HS-5 (cell line): ENCODE measurements around the gene ABCA7.
"Not testable (repeated sequence)": the region's sequence is repeated elsewhere in the genome, so short reads cannot be mapped to it uniquely, and the experiment has no call there.

Experiments
- DNase-seq: peaks from one replicate; pipeline ENCODE4 v3.0.0-alpha.2; 2012; ENCODE audit warnings: low read depth

Gene ABCA7

GRCh38 chr19:1105008-1105872, 65.3 kb downstream of the ABCA7 start:
- no peak for DNase-seq

- no peak for DNase-seq
These were observed 66.2 kb downstream of the ABCA7 start for GRCh38 chr19:1105873-1106840.

- DNase-seq = no peak
These were observed 67.1 kb downstream of the ABCA7 start for GRCh38 chr19:1106841-1107660.

GRCh38 chr19:1107661-1108261, 67.9 kb downstream of the ABCA7 start:
- no peak for DNase-seq

- DNase-seq = no peak
These were observed 68.6 kb downstream of the ABCA7 start for GRCh38 chr19:1108291-1109031.

GRCh38 chr19:1109032-1109551, 69.2 kb downstream of the ABCA7 start:
- no peak for DNase-seq

- no peak for DNase-seq
These were observed 70.1 kb downstream of the ABCA7 start for GRCh38 chr19:1109697-1110671.

GRCh38 chr19:1110809-1111640, 71.1 kb downstream of the ABCA7 start:
- DNase-seq = no peak

- no peak for DNase-seq
These were observed 71.8 kb downstream of the ABCA7 start for GRCh38 chr19:1111641-1112267.

GRCh38 chr19:1112268-1113029, 72.5 kb downstream of the ABCA7 start:
- no peak for DNase-seq

GRCh38 chr19:1113030-1113985, 73.4 kb downstream of the ABCA7 start:
- DNase-seq = no peak

- DNase-seq = no peak
These were observed 74.1 kb downstream of the ABCA7 start for GRCh38 chr19:1113986-1114483.

GRCh38 chr19:1114728-1115127, 74.8 kb downstream of the ABCA7 start:
- DNase-seq = not testable (repeated sequence)
